Calu3 (cell line): Measurements from ENCODE around the gene BACH2. TPM values are rescaled to one million over a fixed set of nuclear protein-coding genes. Genes with fewer than 3 reads are reported as not detected.

Experiments used
- BruUV-seq: library from RNA; stranded (reverse); fragments of 400-500 nt; replicated peaks from 2 replicates; lab custom pipeline; 2021; lab: Mats Ljungman, UMichigan
- CTCF ChIA-PET: fragments of 300-600 bp; sonication (Branson Sonifier 250); formaldehyde crosslinking; loops from one replicate; lab custom pipeline; 2022; ENCODE audit warnings: antibody characterized with exemption; lab: Charles Lee
- DNase-seq: peaks from one replicate; pipeline ENCODE4 v3.0.0; 2022
- H3K27ac Mint-ChIP-seq: one replicate; pipeline ENCODE4 v1.8.0; 2022; ENCODE audit warnings: mixed read lengths; ENCODE audit not compliant: unreplicated experiment
- H3K27me3 Mint-ChIP-seq: one replicate; pipeline ENCODE4 v1.8.0; 2022; ENCODE audit warnings: mixed read lengths; ENCODE audit not compliant: unreplicated experiment
- H3K36me3 Mint-ChIP-seq: one replicate; pipeline ENCODE4 v1.8.0; 2022; ENCODE audit warnings: mild to moderate bottlenecking, moderate library complexity, mixed read lengths; ENCODE audit not compliant: insufficient read depth, unreplicated experiment
- H3K4me1 Mint-ChIP-seq: one replicate; pipeline ENCODE4 v1.8.0; 2022; ENCODE audit warnings: mild to moderate bottlenecking, low read depth, mixed read lengths; ENCODE audit not compliant: unreplicated experiment
- H3K4me3 Mint-ChIP-seq: one replicate; pipeline ENCODE4 v1.8.0; 2022; ENCODE audit warnings: mild to moderate bottlenecking, low read depth, moderate library complexity, mixed read lengths; ENCODE audit not compliant: unreplicated experiment
- H3K9me3 Mint-ChIP-seq: one replicate; pipeline ENCODE4 v1.8.0; 2022; ENCODE audit warnings: low read depth, mixed read lengths; ENCODE audit not compliant: unreplicated experiment
- intact Hi-C: fragments of 100-400 bp; cut with micrococcal nuclease; formaldehyde crosslinking; loops from one replicate; pipeline ENCODE4 v1.10.0; 2022; ENCODE audit not compliant: unreplicated experiment
- total RNA-seq: library from RNA; stranded (reverse); gene quantifications from 2 replicates; pipeline ENCODE4 v1.2.3, GENCODE V29; 2022
- TF ChIP-seq, protein P1 (sequence below): fragments of 200-600 bp; IDR thresholded peaks from one replicate; pipeline ENCODE4 v1.8.0; 2022; ENCODE audit warnings: antibody characterized with exemption; ENCODE audit not compliant: unreplicated experiment

The BACH2 gene
- total RNA-seq, 1 experiment from 2014 or later = 7.2 TPM

DNA sequence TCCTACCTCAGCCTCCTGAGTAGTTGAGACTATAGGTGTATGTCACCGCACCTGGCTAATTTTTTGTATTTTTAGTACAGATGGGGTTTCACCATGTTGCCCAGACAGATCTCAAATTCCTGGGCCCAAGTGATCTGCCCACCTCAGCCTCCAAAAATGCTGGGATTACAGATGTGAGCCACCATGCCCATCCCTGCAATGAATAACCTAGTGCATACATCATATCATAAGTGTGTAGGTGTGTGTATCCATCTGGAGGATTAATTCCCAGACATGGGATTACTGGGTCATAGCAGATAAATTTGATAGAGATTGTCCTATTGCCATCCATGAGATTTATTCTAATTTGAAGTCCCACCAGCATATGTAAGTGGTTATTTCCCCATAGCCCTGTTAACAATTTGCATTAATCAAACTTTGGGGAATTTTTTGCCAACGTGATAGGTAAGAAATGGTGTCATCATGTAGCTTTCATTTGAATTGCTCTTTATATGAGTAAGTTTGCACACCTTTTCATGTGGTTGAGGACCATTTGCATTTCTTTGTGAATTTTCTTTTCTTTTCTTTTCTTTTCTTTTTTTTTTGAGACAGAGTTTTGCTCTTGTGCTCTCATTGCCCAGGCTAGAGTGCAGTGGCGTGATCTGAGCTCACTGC, 29.9 kb upstream of the BACH2 start:
- CTCF ChIA-PET = no interaction called here
- intact Hi-C loops = no loop called here
- no peak for DNase-seq
- Mint-ChIP-seq H3K4me1 (no peaks in the 10 kb centered on the region), H3K36me3 (no peaks in the 10 kb centered on the region), H3K9me3 (no peaks in the 10 kb centered on the region), H3K4me3 (no peak overlapping the region), H3K27ac (no peak overlapping the region), H3K27me3 (no peaks in the 10 kb centered on the region)
- TF ChIP-seq, protein P1, sequence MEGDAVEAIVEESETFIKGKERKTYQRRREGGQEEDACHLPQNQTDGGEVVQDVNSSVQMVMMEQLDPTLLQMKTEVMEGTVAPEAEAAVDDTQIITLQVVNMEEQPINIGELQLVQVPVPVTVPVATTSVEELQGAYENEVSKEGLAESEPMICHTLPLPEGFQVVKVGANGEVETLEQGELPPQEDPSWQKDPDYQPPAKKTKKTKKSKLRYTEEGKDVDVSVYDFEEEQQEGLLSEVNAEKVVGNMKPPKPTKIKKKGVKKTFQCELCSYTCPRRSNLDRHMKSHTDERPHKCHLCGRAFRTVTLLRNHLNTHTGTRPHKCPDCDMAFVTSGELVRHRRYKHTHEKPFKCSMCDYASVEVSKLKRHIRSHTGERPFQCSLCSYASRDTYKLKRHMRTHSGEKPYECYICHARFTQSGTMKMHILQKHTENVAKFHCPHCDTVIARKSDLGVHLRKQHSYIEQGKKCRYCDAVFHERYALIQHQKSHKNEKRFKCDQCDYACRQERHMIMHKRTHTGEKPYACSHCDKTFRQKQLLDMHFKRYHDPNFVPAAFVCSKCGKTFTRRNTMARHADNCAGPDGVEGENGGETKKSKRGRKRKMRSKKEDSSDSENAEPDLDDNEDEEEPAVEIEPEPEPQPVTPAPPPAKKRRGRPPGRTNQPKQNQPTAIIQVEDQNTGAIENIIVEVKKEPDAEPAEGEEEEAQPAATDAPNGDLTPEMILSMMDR = no peak
- no TSS peak for BruUV-seq

DNA sequence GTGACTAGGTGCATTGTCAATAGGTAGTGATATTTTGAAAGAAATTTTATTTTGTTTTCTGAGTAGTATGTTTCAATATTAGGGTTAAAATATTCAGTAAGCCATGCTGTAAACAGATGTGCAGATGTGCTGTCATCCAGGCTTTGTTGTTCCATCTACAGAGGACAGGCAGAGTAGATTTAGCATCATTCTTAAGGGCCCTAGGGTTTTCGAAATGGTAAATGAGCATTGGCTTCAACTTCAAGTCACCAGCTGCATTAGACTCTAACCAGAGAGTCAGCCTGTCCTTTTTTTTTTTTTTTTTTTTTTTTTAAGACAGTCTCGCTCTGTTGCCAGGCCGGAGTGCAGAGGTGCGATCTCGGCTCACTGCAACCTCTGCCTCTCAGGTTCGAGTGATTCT, 27.1 kb upstream of the BACH2 start:
- no peak for DNase-seq
- intact Hi-C loops = no loop called here
- no TSS peak for BruUV-seq
- no peak overlapping the region for H3K27ac Mint-ChIP-seq
- H3K9me3 Mint-ChIP-seq = no peaks in the 10 kb centered on the region
- no peaks in the 10 kb centered on the region for H3K36me3 Mint-ChIP-seq
- TF ChIP-seq, protein P1 = no peak
- no peak overlapping the region for H3K4me3 Mint-ChIP-seq
- H3K27me3 Mint-ChIP-seq = no peaks in the 10 kb centered on the region
- CTCF ChIA-PET = interaction anchor here (0.7 kb wide), 1 partner anchor 163 kb away, joined by 5 read pairs; no protein-coding TSS in a partner anchor
- H3K4me1 Mint-ChIP-seq = no peaks in the 10 kb centered on the region

DNA sequence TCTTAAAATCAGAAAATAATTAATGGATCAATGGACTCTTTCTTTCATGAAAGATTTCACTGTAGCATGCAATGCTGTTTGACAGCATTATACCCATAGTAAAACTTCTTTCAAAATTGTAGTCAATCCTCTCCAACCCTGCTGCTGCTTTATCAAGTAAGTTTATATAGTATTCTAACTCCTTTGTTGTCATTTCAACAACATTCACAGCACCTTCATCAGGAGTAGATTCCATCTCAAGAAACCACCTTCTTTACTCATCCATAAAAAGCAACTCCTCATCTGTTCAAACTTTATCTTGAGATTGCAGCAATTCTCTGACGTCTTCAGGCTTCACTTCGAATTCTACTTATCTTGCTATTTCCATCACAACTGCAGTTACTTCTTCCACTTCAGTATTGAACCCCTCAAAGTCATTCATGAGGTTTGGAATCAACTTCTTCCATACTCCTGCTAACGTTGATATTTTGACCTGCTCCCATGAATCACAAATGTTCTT, 26.4 kb upstream of the BACH2 start:
- no peaks in the 10 kb centered on the region for H3K36me3 Mint-ChIP-seq
- no TSS peak for BruUV-seq
- intact Hi-C loops = no loop called here
- no peaks in the 10 kb centered on the region for H3K27me3 Mint-ChIP-seq
- TF ChIP-seq, protein P1 = no peak
- DNase-seq = no peak
- no peaks in the 10 kb centered on the region for H3K4me1 Mint-ChIP-seq
- H3K4me3 Mint-ChIP-seq = no peak overlapping the region
- H3K27ac Mint-ChIP-seq = no peak overlapping the region
- no peaks in the 10 kb centered on the region for H3K9me3 Mint-ChIP-seq
- CTCF ChIA-PET = interaction anchor here (0.7 kb wide), 1 partner anchor 164 kb away, joined by 5 read pairs; no protein-coding TSS in a partner anchor

DNA sequence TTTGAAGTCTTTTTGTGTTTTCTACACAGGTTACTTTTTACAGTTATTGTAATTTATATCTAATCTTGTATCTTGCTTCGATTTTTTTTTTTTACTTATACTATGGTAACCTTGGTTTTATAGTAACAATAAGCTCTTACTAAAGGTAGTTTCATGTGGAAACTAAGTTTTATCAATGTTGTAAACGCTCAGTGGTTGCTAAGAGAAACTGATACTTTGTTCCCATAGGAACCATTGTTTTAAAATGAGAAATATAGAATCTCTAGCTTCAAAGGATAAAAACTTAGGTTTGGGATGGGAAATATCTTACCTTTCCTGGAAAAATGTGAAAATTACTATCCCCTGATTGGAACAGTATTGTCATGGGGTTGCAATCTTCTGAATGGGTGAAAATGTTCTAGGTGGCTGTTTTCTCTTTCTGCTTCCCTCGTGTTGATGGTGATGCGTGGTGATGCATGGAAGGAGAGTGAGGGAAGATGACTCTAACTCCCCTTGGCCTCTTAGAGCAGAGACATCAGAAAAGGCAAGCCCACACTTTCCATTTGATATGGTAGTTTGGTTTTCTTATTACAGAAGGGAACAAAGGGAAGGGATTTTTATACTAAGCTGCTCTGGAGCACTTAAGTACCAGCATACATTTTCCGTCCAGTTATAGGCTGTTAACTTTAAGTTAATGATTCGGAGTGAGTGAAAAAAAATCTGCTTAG, 23.5 kb upstream of the BACH2 start:
- no peak for DNase-seq
- CTCF ChIA-PET = interaction anchor here (0.5 to 0.6 kb wide), 2 partner anchors 203 to 1361 kb away, joined by 3 to 5 read pairs; no protein-coding TSS in a partner anchor

More for the DNA sequence above, 23.5 kb upstream of the BACH2 start:
- H3K4me1 Mint-ChIP-seq = no peaks in the 10 kb centered on the region
- TF ChIP-seq, protein P1 = no peak
- H3K36me3 Mint-ChIP-seq = no peaks in the 10 kb centered on the region
- no peaks in the 10 kb centered on the region for H3K9me3 Mint-ChIP-seq
- BruUV-seq = no TSS peak
- no peaks in the 10 kb centered on the region for H3K27me3 Mint-ChIP-seq
- intact Hi-C loops = no loop called here
- no peak overlapping the region for H3K4me3 Mint-ChIP-seq
- no peak overlapping the region for H3K27ac Mint-ChIP-seq
